Common myeloid progenitor, CD34-positive (primary cell): ENCODE results near the gene MCC.

Source experiments
- CTCF ChIA-PET: fragments of 350-600 bp; sonication (Branson Sonifier 250); formaldehyde crosslinking; loops from one replicate; lab custom pipeline; 2021; ENCODE audit warnings: antibody characterized with exemption; lab: Charles Lee
- POLR2A ChIA-PET: fragments of 350-600 bp; sonication (Branson Sonifier 250); formaldehyde crosslinking; loops from one replicate; lab custom pipeline; 2021; ENCODE audit warnings: antibody characterized with exemption; lab: Charles Lee
- DNase-seq, 3 donors: peaks; one replicate each; pipeline versions ENCODE4 v3.0.0 to v3.0.0-alpha.2; 2013
- H3K27ac ChIP-seq, 2 experiments: 1 replicate in 1 of 2; 2 replicates in 1 of 2; pipeline ENCODE4 v1.7.0; 2013; ENCODE audit warnings: inconsistent platforms in 2 of 2, low read length in 2 of 2, mild to moderate bottlenecking in 2 of 2, low read depth in 1 of 2, moderate library complexity in 1 of 2; ENCODE audit not compliant: severe bottlenecking in 2 of 2, insufficient read depth in 1 of 2, poor library complexity in 1 of 2
- H3K27me3 ChIP-seq, 5 experiments: replicated peaks in 2 of 5; 1 replicate in 3 of 5; 2 replicates in 2 of 5; pipeline versions ENCODE4 v1.6.1 to v1.7.0; 2013; ENCODE audit warnings: low read length in 4 of 5, mild to moderate bottlenecking in 2 of 5, moderate library complexity in 2 of 5, inconsistent platforms in 1 of 5; ENCODE audit not compliant: insufficient read depth in 5 of 5, control insufficient read depth in 4 of 5
- H3K36me3 ChIP-seq, 4 experiments: 1 replicate in 2 of 4; 2 replicates in 2 of 4; pipeline versions ENCODE4 v1.6.1 to v1.7.0; 2013; ENCODE audit warnings: low read length in 3 of 4, control low read depth in 1 of 4, mild to moderate bottlenecking in 1 of 4; ENCODE audit not compliant: control insufficient read depth in 4 of 4, insufficient read depth in 4 of 4
- H3K4me1 ChIP-seq, 4 experiments: 1 replicate in 3 of 4; 2 replicates in 1 of 4; pipeline versions ENCODE4 v1.6.1 to v1.7.1; 2013; ENCODE audit warnings: low read length in 3 of 4, mild to moderate bottlenecking in 3 of 4, control low read depth in 1 of 4, inconsistent platforms in 1 of 4, moderate library complexity in 1 of 4; ENCODE audit not compliant: control insufficient read depth in 4 of 4, insufficient read depth in 4 of 4; ENCODE audit errors: control extremely low read depth in 1 of 4
- H3K4me3 ChIP-seq, 7 experiments: 1 replicate in 4 of 7; 2 replicates in 3 of 7; pipeline versions ENCODE4 v1.5.1 to v1.7.0; 2013; ENCODE audit warnings: mild to moderate bottlenecking in 7 of 7, low read length in 6 of 7, moderate library complexity in 6 of 7, inconsistent platforms in 2 of 7, low read depth in 2 of 7, control low read depth in 1 of 7; ENCODE audit not compliant: insufficient read depth in 4 of 7, control insufficient read depth in 1 of 7; ENCODE audit errors: extremely low read depth in 1 of 7
- H3K9me3 ChIP-seq, 5 experiments: 1 replicate in 4 of 5; 2 replicates in 1 of 5; pipeline versions ENCODE4 v1.6.1 to v1.7.1; 2013; ENCODE audit warnings: low read length in 4 of 5, mild to moderate bottlenecking in 2 of 5, inconsistent platforms in 1 of 5, low read depth in 1 of 5, moderate library complexity in 1 of 5; ENCODE audit not compliant: control insufficient read depth in 4 of 5, insufficient read depth in 2 of 5; ENCODE audit errors: control extremely low read depth in 1 of 5
- WGBS: methylation state at CpG from one replicate; pipeline ENCODE4 v1.1.5; 2013; ENCODE audit not compliant: insufficient coverage; 5-methylcytosine and 5-hydroxymethylcytosine counted together

The MCC gene

DNA sequence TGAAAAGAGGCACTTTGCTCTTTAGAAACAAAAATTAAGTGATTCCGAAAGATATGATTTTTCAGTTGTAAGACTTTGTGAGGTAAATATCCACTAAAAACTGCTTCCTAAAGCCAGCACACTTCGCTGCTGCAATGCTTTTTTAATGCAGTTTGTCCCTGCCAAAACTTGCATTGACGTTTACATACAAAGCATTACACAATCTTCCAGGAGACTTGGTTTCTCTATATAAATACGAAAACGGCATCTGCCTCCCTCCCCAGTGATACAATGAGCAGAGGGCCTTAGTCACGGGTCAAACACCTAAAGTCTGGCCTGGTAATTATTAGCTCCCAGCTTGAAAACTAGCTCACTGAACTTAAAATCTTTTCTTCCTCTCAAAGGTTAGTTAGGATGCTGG lies 224.2 kb downstream of the MCC start:
- no peak for DNase-seq
- H3K27ac ChIP-seq = no peak overlapping the region
- no peaks in the 10 kb centered on the region for H3K36me3 ChIP-seq
- no peak overlapping the region for H3K4me3 ChIP-seq
- H3K9me3 ChIP-seq = no peaks in the 10 kb centered on the region
- H3K4me1 ChIP-seq = no peaks in the 10 kb centered on the region
- peaks cover 0 to 3% (median 0%) of the 10 kb centered on the region in 5 experiments for H3K27me3 ChIP-seq
- 100% methylated on average over 5 of the region's 6 CpGs for WGBS
- CTCF ChIA-PET = interaction anchor here (1.1 kb wide), 1 partner anchor 342 kb away, joined by 4 read pairs; no protein-coding TSS in a partner anchor
- POLR2A ChIA-PET = no interaction called here

DNA sequence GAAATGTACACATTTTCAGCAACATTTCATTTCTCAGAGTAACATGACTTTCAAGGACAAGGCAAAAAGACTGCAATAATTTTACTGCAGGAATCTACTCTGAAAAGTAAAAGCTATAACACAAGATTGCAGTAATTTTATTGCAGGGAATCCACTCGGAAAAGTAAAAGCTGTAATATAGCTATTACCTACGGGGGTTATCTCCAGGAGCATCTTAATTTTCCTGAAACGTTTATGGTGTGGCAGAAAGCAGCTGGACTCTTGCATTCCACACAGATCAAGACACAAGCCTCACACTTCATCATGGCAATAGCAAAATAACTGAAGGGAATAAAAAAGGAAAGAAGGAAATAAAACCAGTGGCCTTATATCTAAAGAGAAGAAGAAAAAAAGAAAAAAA lies 224.7 kb downstream of the MCC start:
- 100% methylated on average over 1 of the region's 3 CpGs for WGBS
- Histone ChIP-seq H3K27me3 (peaks cover 0 to 3% (median 0%) of the 10 kb centered on the region in 5 experiments), H3K9me3 (no peaks in the 10 kb centered on the region), H3K36me3 (no peaks in the 10 kb centered on the region), H3K4me3 (no peak overlapping the region), H3K27ac (no peak overlapping the region), H3K4me1 (no peaks in the 10 kb centered on the region)
- no peak for DNase-seq
- CTCF ChIA-PET = no interaction called here
- POLR2A ChIA-PET = no interaction called here

DNA sequence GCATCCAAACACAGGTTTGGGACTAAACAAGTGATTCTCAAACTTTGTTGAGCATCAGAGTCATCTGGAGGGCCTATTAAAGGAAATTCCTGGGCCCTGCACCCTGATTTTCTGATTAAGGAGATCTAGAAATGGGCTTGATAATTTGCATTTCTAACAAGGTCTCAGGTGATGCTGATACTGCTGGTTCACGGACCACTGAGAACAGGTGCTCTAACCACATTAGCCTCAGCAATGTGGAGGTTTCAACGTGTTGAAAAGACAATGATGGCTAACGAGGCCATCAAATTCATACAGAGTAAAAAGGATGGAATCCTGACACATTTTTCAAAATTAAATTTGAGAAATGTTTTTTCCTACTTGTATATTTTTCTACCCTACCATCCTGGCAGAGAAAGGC lies 225.6 kb downstream of the MCC start:
- H3K4me1 ChIP-seq = no peaks in the 10 kb centered on the region
- DNase-seq = no peak
- ChIA-PET POLR2A (no interaction called here), CTCF (no interaction called here)
- WGBS = 100% methylated on average over 2 of the region's 3 CpGs
- peaks cover 0 to 3% (median 0%) of the 10 kb centered on the region in 5 experiments for H3K27me3 ChIP-seq
- H3K4me3 ChIP-seq = no peak overlapping the region
- no peaks in the 10 kb centered on the region for H3K36me3 ChIP-seq
- no peaks in the 10 kb centered on the region for H3K9me3 ChIP-seq
- H3K27ac ChIP-seq = no peak overlapping the region

- H3K27me3 ChIP-seq = peaks cover 0 to 8% (median 4%) of the 10 kb centered on the region in 5 experiments
- no peaks in the 10 kb centered on the region for H3K4me1 ChIP-seq
- DNase-seq = no peak
- CTCF ChIA-PET = no interaction called here
- POLR2A ChIA-PET = no interaction called here
- H3K36me3 ChIP-seq = no peaks in the 10 kb centered on the region
- no peak overlapping the region for H3K4me3 ChIP-seq
- no peak overlapping the region for H3K27ac ChIP-seq
- H3K9me3 ChIP-seq = no peaks in the 10 kb centered on the region
Measured at GRCh38 chr5:113259034-113259433, 229.2 kb downstream of the MCC start.

GRCh38 chr5:113257545-113257944 lies 230.7 kb downstream of the MCC start:
- peaks cover 0 to 8% (median 5%) of the 10 kb centered on the region in 5 experiments for H3K27me3 ChIP-seq
- no peaks in the 10 kb centered on the region for H3K36me3 ChIP-seq
- H3K9me3 ChIP-seq = no peaks in the 10 kb centered on the region
- WGBS = 83% methylated on average over 4 of the region's 7 CpGs
- ChIA-PET CTCF (no interaction called here), POLR2A (no interaction called here)
- no peak for DNase-seq
- no peaks in the 10 kb centered on the region for H3K4me1 ChIP-seq
- H3K27ac ChIP-seq = no peak overlapping the region
- H3K4me3 ChIP-seq = no peak overlapping the region

DNA sequence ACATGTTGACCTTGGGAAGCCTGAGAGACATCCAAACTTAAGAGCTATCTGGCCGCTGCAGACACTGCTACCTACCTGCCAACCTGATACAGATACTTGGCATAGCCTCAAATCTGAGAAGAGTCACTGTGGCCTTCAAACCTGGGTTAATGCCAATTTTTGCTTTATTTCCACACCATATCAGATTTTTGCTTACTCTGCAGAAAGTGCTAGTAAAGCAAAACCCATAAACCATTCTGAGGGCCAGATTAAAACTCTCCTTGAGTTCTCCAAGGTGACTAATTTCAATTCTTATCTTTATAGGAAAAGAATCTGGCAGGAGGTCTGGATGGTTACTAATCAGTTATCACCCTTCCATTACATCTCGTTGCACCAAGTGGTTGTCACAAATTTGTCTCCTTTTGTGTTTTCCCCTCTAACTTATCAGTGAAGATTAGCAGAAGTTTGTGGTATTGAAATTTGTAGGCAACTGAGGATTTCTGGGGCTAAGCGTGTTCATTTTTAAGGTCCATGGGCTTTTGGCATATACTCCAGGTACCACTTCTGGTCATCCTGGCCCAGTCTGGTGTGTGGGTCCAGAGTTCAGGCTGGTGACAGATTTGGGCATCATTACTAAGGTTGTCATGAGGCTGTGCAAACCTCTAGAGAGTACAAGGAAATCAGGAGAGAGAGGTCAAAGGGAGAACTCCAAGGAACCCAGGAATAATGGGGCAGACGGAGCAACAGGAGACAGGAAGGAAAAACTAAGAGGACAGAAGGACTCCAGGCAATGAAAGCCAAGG lies 231.4 kb downstream of the MCC start:
- no peak for DNase-seq
- WGBS = 96% methylated on average over 3 of the region's 4 CpGs
- Histone ChIP-seq H3K9me3 (no peaks in the 10 kb centered on the region), H3K4me1 (no peaks in the 10 kb centered on the region), H3K27me3 (peaks cover 0 to 8% (median 5%) of the 10 kb centered on the region in 5 experiments), H3K27ac (no peak overlapping the region), H3K4me3 (no peak overlapping the region), H3K36me3 (no peaks in the 10 kb centered on the region)
- POLR2A ChIA-PET = no interaction called here
- CTCF ChIA-PET = interaction anchor here (0.8 kb wide), 1 partner anchor 12 kb away, joined by 3 read pairs; no protein-coding TSS in a partner anchor

DNA sequence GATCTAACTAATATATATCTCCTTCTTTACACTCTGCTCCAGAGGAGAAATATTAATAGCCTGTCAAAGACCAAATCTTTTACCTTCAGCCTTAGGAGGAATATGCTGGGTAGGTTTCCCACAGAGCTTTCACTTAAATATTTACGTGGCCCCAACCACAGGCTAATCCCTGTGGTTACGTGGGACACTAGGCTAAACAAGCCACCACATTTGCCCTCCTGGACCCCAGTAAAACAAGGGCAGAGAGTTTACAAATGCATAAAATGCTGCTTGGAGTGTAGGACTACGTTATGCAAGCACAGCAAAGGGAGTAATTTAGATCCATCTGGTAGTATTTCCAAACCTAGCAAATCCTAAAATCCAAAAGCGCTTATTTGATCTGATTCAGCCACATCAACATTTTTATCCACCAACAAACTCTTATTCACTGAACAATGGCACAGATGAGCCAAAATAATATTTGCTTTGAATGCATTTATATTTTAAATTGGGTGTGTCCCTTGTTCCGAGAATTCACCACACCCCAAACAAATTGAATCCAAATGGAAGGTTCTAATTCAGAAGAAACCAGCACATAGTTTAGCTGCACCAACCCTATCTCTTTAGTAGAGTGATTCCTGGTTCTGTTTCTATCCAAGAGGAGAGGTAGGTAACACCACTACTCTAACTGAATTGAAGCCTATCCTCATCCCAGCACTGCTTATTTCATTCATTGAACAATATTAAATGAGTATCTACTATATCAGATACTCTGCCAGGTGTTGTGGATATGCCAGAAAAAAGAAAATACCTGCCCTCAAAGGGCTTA lies 232.5 kb downstream of the MCC start:
- peaks cover 0 to 8% (median 5%) of the 10 kb centered on the region in 5 experiments for H3K27me3 ChIP-seq
- no peak for DNase-seq
- no peaks in the 10 kb centered on the region for H3K9me3 ChIP-seq
- WGBS = 95% methylated on average over 3 of the region's 5 CpGs
- CTCF ChIA-PET = interaction anchor here (0.8 kb wide), 1 partner anchor 13 kb away, joined by 3 read pairs; no protein-coding TSS in a partner anchor
- POLR2A ChIA-PET = no interaction called here
- H3K4me1 ChIP-seq = no peaks in the 10 kb centered on the region
- H3K27ac ChIP-seq = no peak overlapping the region
- no peak overlapping the region for H3K4me3 ChIP-seq
- H3K36me3 ChIP-seq = no peaks in the 10 kb centered on the region
